Endometrium (tissue), 2 donors: ENCODE results near the gene AMTN.
"Not testable (repeated sequence)": the region's sequence is repeated elsewhere in the genome, so short reads cannot be mapped to it uniquely, and the experiment has no call there.

Experiments used
- FAIRE-seq: peaks from 2 replicates; lab custom pipeline; 2012; peaks lifted over from hg19 to GRCh38; lab: Jason Lieb, UNC
- donor health status: control.
- donor health status: control.

Gene AMTN, protein sequence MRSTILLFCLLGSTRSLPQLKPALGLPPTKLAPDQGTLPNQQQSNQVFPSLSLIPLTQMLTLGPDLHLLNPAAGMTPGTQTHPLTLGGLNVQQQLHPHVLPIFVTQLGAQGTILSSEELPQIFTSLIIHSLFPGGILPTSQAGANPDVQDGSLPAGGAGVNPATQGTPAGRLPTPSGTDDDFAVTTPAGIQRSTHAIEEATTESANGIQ

DNA sequence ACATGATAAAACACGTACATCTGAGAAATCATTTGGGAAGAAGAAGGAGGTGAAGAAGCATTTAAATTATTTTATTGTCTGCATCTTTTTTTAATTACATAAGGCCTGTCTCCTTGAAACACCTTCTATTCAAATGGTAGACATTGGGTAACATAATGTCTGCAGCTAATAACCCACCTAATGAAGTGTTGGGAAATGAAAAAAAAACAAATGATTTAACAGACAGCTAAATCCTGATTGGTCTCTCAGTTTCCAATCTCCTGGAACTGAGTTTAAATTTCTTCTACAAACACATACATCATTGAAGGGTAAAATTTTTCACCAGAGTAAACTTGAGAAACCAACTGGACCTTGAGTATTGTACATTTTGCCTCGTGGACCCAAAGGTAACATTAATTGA is at the start of gene AMTN:
TSS of gene AMTN (plus strand) at position 301 of the 400 bp plus-strand sequence. CDS start 209 bp downstream, outside the sequence.
- FAIRE-seq: no peak

DNA sequence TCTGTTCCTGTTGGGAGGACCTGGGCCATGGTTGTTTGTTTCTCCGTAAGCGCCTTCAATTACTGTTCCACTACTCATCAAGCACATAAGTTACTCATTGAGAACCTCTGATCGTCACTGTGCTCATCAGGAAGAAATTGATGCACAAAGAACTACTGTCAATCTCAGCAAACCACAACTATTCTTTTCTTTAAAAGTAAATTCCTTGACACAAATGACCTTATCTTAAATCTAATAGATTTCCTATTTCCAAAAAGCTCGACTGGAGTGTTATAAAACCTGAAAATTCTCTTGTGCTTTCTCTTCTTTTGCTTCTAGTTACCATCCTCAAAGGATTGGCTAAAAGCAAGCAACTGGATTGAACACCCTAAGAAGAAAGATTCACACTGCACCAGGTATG is 46.5 kb upstream of the AMTN start, which contains the start of gene MUC7:
TSS of gene MUC7 (plus strand) at position 301 of the 400 bp plus-strand sequence. CDS start 1,825 bp downstream, outside the sequence.
- FAIRE-seq: no peak

GRCh38 chr4:70473679-70474078 is 44.7 kb upstream of the AMTN start:
- FAIRE-seq: no peak

DNA sequence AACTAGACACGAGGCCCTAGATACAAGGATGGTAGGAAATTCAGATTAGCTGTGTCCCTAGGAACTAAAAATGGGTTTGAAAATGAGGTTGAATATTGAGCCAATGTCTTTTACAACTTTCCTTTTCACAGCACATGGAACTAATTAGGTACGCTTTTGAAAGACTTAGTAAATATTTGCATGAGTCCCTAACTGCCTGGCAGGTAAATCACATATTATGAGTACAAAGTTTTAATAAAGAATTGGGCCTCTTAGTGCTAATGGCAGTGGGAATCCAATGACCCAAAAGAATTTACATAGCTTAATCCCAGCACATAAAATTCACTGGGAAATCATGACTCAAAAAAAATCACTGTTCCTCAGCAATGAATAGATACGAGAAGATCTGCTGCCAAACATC is 29.6 kb upstream of the AMTN start:
- no peak for FAIRE-seq

DNA sequence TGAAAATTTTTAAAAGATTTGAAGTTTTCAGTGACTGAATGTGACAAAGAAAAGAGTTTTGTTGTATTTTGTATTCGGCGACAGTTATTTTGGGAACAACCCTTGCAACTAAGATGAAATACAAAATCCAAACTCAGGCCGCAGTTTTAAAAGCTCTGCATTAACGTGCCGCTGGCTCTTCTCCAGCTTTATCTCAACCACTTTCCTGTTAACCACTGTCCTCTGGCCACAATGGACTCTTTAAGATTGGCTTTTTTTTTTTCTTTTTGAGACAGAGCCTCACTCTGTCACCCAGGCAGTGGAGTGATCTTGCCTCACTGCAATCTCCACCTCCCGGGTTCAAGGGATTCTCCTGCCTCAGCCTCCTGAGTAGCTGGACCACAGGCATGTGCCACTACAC is 22.1 kb upstream of the AMTN start:
- FAIRE-seq: no peak

- FAIRE-seq: not testable (repeated sequence)
Observed at GRCh38 chr4:70501838-70502237, 16.5 kb upstream of the AMTN start.

GRCh38 chr4:70504733-70505132 is 13.6 kb upstream of the AMTN start:
- FAIRE-seq: no peak

DNA sequence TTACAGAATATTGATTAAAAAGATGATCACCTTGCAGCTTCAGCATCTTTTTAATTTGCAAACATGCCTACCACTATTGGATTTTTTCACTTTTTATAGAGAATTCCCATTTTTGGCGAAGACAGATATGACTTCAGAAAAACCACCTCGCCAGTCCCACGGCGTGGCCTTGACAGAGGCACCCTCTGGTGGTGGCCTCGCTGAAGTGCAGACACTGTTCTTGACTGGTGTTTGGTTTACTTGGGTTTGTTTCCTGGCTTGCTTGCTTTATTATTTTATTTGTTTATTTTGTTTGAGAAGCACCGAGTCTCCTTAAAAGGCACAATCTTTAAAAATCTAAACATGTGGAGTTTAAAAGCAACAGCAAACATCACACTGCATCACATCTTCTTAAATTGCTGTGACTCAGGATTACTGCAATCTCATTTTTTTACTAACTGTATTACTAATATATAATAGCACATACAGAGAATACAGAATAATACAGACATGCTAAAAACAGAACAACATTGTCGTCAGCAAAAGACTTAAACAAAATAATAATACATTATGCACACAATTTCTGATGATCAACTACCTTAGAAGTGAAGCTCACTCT is 13.1 kb upstream of the AMTN start:
- FAIRE-seq: peak; percentile 79

GRCh38 chr4:70508801-70509200 is 9.6 kb upstream of the AMTN start:
- FAIRE-seq: no peak

- no peak for FAIRE-seq
Observed at GRCh38 chr4:70511365-70511764, 7.0 kb upstream of the AMTN start.

DNA sequence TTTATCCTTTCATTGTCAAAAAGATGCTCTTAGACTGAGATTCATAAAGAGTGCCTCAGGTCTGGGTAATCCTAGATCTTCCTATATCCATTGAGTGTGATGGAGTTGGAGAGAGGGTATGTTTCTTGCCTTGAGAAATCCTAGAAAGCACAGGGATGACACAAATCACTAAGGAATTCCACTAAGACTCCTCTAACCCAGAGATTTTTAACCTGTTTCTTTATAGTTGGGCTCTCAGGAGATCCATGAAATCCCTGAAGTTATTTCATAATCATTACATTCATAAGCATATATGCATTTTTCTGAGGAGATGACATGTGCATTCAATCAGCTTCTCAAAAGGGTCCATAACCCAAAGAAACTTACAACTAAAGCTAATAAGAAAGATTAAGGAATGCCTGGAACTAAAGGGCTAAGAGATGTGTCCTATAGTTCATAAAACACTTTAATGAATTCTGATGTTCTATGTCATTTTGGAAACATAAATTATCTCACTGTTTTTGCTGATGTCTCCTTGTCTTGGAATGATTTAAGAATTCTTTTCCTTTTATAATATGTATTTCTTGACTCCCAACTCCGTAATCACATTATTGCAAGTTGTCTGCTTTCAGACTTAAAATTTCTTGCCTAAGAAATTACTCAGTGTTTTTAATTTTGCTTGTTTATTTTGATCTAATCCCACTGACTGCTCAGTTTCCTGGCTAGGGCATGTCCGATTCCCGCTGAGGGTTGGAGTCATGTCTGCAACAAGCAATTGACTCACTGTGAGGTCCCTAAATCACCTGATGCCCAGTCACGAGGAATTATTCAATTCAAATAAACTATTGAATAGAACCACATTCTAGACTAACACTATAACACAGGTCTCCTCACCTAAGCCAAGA is 2.8 kb upstream of the AMTN start:
- no peak for FAIRE-seq

GRCh38 chr4:70518716-70519115 is 347 bp downstream of the AMTN start:
- FAIRE-seq: no peak

- no peak for FAIRE-seq
Observed at GRCh38 chr4:70522626-70523025, 4.3 kb downstream of the AMTN start.

DNA sequence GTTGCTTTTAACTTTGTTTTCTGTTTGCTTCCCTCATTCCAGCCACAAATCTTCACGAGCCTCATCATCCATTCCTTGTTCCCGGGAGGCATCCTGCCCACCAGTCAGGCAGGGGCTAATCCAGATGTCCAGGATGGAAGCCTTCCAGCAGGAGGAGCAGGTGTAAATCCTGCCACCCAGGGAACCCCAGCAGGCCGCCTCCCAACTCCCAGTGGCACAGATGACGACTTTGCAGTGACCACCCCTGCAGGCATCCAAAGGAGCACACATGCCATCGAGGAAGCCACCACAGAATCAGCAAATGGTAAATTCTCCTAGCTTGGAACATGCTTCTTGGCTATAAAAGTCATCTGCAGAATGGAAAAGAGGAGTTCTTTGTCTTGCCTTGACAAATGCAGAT is 12.6 kb downstream of the AMTN start:
- no peak for FAIRE-seq

DNA sequence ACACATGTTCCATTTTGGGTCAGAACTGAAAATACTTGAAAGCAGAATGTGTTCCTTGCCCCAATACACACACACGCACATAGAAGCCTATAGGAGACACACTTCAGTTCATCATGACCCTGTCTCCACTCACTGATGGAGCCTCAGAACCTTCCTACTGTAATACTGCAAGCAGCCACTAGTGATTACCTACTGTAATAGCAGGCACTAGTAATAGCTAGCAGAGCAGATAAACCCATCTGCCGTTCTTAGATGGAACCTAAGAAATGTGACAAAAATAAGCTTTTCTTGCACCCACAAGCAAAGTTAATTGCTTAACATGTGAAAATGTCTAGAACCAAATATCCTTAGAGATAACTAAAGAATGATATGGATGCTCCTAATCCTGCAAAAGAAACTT is 13.6 kb downstream of the AMTN start:
- FAIRE-seq: no peak

DNA sequence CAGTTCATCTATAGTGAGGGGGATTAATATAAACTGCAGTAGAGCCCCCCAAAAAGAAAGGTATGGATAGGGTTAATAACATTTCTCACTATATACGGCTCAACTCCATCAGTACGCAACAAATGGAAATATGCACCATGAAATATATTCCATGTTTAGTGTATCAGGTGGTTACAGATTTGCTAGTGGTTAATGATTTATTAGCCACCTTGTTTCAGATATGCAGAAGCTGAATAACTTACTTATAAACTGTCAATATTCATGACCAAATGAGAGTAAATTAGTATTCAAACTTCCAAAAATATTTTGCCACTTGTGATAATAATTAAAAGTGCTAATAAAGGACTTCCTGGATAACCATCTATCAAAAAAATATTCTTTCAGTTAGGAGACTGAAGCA is 14.8 kb downstream of the AMTN start:
- FAIRE-seq: no peak

DNA sequence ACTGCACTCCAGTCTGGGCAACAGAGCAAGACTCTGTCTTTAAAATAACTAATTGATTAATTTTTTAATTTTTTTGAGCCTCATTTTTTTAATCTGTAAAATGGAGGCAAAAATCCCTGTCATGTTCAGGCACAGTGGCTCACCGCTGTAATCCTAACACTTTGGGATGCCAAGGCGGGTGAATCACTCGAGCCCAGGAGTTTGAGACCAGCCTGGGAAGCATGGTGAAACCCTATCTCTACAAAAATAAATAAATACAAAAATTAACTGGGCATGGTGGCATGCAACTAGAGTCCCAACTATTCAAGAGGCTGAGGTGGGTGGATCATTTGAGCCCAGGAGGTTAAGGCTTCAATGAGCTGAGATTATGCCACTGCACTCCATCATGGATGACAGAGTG is 15.4 kb downstream of the AMTN start:
- FAIRE-seq: no peak

GRCh38 chr4:70534886-70535285 is 16.5 kb downstream of the AMTN start:
- not testable (repeated sequence) for FAIRE-seq

- no peak for FAIRE-seq
Observed at GRCh38 chr4:70538869-70539268, 20.5 kb downstream of the AMTN start.

GRCh38 chr4:70544279-70544868 is 26.0 kb downstream of the AMTN start:
- FAIRE-seq: no peak

GRCh38 chr4:70556856-70557255 is 38.5 kb downstream of the AMTN start:
- FAIRE-seq: no peak

DNA sequence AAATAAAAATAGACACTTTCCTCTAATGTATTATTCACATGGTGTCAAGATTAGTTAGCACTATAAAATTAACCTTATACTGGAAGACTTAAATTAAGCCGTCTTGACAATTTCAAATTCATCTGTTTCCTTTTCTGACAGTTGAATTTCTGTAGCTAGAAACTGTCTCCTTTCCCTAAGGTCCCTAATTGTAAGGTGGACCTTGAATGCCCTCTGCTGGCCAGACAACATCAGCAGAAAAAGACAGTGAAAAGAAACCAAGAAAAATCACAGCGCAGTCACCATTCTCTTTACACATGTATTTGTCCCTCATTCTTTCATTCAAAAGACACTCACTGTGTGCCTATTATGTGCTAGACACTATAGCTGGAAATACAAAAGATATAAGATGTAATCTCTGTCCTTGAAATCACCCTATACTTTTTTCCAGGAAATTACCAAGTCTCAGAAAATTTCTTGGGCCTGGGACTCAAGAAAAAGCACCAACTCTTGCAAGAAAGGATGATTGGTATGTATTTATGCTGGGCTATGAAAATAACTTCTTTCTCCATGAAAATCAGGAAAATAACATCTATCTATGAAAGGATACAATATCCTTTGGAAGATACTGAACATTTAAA is 41.0 kb downstream of the AMTN start:
- FAIRE-seq: peak; percentile 83
